HG03432 (cell line): Measurements from ENCODE around the gene FKBP3.
"Not testable (repeated sequence)": the region's sequence is repeated elsewhere in the genome, so short reads cannot be mapped to it uniquely, and the experiment has no call there.

Experiments
- ATAC-seq: cut with Tn5 transposase; IDR thresholded peaks from one replicate; pipeline ENCODE4 v1.9.1; 2021; ENCODE audit warnings: mild to moderate bottlenecking, moderate library complexity; ENCODE audit not compliant: unreplicated experiment

Gene FKBP3

DNA sequence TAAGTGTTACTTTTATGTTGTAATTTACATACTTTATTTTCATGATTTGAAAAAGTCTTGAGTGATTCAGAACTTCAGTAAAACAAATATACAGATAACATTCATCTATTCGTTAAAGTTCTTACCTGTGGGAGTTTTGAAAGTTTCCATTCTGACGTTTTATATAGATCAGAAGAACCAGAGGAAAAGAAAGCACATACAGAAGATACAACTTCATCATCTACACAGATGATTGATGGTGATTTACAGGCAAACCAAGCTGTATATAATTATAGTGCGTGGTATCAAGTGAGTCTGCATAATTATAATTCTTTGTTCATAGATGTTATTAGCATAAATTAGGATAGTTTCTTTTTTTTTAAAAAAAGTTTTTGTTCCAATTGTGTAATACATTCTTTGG is 20.0 kb downstream of the FKBP3 start:
- no peak for ATAC-seq

DNA sequence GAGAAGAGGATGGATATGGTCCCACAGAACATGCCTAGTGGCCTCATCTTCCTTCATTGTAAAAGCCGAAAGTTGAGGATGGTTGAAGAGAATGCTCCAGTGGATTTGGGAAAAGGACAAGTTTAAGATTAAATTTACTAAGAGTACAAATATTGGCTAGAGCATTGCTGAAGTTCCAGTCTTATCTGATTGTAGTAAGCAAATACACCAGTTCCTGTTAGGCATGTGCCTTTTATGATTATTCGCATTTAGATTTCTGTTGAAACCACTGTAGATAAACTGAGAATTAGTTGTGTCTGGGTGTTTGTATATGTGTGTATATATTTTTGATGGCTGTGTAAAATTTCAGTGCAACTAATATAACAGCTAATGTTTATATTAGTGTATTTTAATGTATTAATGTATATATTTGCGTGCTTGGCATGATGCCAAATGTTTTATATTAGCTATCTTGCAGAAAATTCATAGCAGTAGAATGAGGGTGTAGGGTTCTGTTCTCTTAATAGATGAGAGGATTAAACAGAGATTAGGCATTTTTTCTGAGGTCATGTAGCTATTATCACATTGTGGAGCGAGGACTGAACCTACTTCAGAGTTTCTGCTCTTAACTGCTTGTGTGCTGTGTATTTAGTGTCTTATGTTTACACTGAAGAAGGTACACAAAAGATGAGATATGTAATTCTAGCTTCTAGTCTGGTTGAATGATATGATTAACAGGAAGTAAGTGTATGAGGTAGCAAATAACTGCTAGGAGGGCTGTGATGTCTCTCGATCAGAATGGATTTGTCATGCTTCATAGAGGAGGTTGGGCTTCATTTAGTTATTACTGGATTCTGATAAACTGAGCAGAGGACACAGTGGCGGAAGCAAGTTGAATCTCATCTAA is 21.1 kb downstream of the FKBP3 start:
- ATAC-seq, result no peak

DNA sequence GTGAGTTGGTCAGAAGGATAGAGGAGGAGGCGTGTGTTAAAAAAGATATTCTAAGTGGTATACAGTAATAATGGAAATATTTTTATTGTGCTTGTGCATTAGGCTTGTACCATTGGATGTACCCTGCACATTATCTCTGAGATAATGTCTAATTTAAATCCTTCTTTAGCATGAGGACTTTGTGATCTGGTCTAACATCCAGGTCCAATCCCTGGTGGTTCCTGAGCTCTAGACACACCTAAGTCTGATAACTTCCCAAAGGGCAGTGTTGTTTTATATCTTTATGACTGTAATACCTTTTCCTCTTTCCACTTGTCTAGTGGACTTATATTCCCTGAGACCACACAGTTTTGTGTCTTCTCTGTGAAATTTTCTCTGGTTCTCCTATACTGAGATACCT is 29.7 kb downstream of the FKBP3 start:
- ATAC-seq, result no peak

DNA sequence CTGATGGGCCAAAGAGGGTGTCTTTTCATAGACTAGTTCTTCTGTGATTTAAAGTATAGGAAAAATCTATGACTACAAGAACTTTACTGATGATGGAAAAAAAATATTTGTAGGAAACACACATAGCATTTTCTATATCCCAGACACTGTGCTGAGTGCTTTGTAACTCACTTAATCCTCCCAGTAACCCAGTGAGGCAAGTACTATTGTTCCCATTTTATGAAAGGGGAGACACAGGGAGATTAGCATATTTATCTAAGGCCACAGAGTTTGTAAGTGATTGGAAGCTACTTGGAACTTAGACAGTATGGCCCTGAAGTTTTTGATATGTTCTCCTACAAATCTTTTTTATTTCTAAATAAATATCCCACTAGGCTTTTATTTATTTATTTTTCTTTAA is 30.5 kb downstream of the FKBP3 start:
- no peak for ATAC-seq

DNA sequence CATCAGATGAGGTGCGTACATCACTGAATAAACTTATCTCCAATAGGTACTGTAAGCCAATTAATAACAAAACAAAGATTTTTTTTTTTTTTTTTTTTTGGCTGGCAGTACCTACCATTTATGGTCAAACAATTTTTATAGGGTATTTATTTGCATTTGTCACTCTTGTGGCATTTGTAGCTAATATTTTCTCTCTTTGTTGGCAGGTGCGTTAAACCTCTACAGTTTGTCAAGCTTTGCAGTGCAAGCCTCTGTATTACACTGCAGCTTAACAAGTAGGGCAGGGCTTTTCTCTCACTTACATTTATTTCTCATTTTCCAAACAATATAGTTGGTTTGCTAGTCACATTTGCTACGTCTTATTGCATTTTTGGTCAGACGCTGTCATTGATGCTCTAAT is 38.1 kb downstream of the FKBP3 start:
- no peak for ATAC-seq

DNA sequence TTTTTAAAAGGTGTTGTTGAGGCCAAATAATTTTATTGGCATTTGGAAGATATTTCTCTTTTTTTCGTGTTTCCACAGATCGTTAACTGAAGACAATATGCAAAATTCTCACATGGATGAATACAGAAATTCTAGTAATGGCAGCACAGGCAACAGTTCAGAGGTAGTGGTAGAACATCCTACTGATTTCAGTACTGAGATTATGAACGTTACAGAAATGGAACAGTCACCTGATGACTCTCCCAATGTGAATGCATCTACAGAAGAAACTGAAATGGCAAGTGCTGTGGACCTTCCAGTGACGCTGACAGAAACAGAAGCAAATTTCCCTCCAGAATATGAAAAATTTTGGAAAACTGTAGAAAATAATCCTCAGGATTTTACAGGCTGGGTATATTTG is 39.1 kb downstream of the FKBP3 start:
- no peak for ATAC-seq

DNA sequence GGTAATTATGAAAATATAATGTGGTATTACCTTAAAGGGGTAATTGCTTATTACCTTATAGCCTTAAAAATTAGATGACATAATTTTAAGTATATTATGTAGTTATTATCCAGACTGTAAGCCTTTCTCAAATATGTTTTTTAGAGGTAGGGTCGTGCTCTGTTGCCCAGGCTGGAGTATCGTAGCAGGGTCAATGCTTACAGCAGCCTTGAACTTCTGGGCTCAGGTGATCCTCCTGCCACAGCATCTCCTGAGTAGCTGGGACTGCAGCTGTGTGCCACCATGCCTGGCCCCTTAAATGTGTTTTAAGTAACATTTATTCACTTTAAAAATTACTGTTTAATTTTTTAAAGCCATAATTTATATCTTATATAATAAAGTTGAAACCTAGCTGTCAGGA is 40.0 kb downstream of the FKBP3 start:
- no peak for ATAC-seq

DNA sequence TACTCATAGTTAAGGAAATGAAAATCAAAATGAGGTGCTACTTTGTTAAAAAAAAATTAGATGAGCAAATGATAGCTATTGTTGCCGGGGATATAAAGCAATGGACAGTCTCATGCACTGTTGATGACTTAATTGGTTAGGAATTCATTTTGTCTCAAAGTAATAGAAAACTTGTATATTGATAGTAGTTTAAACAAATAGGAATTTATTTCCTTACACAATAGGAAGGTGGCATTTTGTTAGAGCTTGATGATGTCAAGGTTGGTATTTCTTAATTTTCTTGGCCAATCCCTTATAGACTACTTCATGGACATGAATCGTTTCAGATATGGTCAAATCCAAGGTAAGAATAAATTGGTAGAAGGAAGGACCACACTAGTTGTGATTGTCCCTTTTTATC is 42.6 kb downstream of the FKBP3 start:
- ATAC-seq, result no peak

DNA sequence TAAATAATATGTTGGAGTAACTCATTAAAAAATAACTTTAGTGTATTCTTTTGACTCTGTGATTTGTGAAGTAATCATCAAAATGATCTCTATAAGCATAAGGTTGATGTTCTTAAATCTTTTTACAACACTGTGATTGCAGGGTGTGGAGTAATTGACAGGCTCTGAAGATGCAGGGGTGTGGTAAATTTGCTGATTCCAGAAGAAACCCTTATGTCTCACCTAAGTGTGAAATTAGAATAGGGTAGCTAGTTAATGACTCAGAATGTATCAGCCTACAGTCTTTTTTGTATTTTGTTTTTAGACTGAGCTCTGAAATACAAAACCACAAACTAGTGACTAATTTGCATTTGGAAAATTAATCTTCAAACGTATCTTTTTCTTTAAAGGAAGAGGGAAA is 44.5 kb downstream of the FKBP3 start:
- peak; percentile 77 for ATAC-seq

DNA sequence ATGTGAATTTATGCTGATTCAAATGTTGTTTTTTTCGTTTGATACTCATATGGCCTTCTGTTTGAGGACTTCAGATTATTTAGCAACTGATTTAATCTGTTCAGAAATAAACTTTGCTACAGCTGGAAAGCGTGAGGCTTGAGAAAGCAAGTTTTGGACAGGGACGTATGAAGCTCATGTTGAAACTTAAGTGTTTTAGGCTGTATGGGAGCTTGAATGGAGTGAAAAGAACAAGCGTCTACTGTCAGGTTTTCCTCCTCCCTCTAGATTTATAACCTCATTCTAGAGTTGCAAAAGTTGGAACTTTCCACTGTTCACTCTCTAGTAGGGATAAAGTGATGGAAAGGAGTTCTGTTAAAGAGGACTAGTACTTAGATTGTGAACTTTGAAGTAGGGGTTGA is 49.3 kb downstream of the FKBP3 start:
- ATAC-seq, result no peak

DNA sequence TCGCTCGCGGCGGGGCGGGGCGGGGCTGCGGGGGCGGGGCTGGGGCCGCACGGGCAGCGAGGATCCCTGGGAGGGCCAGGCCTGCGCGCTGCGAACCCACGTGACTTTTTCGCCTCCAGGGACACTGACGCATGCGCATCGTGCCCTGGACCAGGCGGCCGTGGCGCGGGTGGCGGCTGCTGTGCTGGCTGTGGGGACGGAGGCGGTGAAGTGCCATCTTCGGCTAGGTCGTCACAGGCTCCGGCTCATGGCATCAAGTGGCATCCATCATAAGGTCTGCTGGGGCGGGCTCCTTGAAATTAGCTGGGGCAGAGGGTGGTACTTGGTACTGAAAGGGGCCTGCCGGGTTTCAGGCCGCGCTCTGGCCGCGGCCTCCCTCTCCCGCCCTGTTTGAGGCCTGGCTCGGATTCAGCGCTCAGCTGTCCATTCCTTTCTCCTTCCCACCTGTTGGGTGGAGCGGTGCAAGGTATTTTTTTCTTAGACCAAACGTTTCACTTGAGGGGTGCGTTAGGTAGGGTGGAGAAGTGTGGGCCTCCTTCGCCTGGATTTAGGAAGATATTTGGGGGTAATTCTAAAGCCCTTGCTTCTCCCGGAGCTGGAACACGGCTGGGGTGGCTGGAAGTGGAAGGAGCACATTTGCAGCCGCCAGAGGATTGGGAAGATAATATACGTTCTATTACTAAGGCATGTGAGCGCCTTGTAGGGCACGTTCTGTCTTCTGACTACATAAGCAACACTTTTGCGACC is 50.1 kb downstream of the FKBP3 start, which contains the start of gene PRPF39:
Gene PRPF39 (plus strand): TSS at position 141 of the 747 bp plus-strand sequence. CDS start 11,124 bp downstream, outside the sequence.
- ATAC-seq, result peak; percentile 96

DNA sequence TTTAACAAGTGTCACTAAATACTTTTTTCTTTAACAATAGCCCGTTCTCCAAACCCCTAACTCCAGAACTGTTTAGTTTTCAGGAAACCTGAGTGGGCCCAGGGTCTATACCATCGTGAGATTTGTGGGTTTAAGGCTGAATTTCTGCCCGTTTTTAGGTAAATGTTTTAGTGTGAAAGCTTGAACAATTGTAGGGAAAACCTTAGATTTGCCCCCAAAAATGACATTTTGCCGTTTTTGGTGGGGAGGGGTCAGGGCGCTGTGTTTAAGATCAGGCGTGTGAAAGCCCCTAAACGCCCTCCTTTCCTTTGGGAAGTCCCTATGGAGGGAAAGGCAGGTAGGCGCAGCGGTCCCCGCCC is 50.7 kb downstream of the FKBP3 start:
- no peak for ATAC-seq

DNA sequence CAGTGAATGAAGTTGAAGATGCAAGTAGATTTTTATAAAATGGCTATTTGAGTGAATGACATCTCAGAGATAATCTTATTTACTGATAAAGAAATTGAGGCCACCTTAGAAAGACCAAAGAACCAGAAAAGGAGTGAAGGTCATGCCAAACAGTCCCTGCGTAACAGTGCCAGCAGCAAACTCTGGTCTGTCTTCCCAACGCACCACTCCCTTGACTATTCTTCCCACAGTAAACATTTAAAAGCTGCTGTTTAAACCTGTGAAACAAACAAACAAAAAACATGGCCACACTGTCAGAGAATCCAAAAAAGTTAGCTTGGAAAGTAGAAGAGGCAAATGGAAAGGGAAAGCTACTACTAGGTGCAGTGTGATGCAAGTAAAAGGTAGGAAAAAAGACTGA is 51.9 kb downstream of the FKBP3 start:
- no peak for ATAC-seq

DNA sequence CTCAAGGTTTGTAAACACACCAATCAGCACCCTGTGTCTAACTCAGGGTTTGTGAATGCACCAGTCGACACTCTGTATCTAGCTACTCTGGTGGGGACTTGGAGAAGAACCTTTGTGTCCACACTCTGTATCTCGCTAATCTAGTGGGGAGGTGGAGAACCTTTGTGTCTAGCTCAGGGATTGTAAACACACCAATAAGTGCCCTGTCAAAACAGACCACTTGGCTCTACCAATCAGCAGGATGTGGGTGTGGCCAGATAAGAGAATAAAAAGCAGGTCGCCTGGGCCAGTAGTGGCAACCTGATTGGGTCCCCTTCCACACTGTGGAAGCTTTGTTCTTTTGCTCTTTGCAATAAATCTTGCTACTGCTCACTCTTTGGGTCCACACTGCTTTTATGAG is 53.2 kb downstream of the FKBP3 start:
- ATAC-seq, result not testable (repeated sequence)

DNA sequence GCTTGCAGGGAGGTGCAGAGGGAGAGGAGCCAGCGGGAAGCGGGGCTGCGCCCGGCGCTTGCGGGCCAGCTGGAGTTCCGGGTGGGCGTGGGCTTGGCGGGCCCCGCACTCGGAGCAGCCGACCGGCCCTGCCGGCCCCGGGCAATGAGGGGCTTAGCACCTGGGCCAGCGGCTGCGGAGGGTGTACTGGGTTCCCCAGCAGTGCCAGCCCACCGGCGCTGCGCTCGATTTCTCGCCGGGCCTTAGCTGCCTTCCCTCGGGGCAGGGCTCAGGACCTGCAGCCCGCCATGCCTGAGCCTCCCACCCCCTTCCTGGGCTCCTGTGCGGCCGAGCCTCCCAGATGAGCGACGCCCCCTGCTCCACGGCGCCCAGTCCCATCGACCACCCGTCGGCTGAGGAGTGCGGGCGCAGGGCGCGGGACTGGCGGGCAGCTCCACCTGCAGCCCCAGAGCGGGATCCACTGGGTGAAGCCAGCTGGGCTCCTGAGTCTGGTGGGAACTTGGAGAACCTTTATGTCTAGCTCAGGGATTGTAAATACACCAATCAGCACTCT is 53.8 kb downstream of the FKBP3 start:
- ATAC-seq, result not testable (repeated sequence)

DNA sequence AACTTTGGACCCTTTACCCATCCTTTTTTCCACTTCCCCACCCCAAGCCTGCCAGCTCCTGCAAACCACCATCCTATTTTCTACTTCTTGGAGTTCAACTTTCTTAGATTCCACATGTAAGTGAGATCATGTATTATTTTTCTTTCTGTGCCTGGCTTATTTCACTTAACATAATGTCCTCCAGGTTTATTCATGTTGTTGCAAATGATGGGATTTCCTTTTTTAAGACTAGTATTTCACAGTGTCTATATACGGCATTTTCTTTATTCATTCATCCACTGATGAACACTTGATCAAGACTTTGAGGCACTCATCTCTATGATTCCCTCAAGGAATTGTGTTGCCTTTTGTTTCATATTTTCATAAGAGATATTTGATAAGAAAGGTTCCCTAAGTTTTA is 56.0 kb downstream of the FKBP3 start:
- ATAC-seq, result no peak

DNA sequence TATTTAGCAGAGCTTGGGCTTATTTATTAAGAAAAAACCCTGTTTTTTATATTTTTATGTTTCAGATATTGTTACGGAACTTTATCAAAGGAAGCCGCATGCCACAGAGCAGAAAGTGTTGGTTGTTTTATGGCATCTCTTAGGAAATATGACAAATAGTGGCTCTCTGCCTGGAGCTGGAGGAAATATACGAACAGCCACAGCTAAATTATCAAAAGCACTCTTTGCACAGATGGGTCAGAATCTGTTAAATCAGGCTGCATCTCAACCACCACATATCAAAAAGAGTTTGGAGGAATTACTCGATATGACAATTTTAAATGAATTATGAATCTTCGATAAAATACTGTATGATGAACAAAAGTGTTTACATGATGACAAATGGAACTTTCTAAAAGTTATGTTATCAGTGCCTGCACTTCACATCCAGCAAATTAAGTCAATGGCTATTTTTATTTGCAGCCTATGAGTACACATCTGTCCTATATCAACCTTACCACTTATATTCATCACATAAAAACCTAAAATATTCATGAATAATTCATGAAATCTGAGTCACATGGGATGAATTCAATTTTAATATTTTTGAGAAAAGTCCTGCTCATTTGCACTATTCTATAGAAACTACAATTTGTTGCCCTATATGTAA is 60.9 kb downstream of the FKBP3 start:
- ATAC-seq, result no peak

DNA sequence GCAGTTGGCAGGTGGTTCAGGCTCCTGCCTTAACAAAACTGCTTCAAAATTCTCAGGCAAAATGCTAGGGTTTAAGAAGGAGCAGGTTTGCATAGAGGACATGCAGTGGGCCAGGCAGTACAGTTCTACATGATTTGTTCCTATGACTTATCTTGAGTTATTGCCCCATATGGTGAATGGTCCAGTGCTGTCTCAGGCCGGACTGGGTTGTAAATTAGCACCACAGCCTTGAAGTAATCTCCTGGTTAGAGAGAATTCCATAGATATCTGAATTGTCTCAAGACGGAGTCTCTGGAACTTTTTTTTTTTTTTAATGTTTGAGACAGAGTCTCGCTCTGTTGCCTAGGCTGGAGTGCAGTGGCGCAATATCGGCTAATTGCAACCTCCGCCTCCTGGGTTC is 62.2 kb downstream of the FKBP3 start:
- ATAC-seq, result no peak

DNA sequence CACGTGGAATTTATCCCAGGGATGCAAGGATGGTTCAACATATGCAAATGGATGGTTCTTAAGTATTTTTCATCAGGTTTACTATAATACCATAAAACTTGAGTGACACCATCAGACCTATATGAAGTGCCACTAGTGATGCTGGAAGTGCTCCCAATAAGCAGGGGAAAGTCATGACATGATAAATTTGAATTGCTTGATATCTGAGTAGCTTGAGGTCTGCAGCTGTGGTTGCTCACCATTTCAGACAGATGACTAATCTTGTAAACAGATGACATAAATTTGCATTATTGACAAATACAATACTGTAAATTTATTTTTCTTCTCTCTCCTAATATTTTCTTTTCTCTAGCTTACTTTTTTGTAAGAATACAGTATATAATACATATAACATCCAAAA is 64.1 kb downstream of the FKBP3 start:
- ATAC-seq, result no peak

DNA sequence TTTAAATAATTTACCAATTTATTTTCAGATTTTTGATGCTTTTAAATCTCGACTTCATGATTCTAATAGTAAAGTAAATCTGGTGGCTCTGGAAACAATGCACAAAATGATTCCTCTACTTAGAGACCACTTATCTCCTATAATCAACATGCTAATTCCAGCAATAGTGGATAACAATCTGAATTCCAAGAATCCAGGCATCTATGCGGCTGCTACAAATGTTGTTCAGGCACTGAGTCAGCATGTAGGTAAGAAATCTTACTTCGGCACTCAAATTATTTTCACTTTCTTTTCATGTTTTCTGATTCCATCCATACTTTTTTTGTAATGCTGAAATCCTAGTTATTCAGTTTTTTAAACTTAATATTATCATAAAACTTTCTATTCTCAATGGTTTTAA is 65.9 kb downstream of the FKBP3 start:
- ATAC-seq, result no peak

DNA sequence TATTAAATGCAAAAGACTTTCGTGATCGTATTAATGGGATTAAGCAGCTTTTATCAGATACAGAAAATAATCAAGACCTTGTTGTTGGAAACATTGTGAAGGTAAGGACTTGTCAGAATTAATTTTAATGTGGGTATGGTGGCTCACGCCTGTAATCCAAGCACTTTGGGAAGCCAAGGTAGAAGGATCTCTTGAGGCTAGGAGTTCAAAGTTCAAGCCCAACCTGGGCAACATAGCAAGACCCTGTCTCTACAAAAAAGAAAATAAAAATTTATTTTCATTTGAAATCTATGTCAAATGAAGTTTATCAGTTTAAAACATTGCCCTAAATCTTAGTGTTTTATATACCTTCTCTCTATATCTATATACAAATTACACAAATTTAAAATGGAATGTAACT is 67.6 kb downstream of the FKBP3 start:
- no peak for ATAC-seq
